ENCODE measurements around the gene WBP2.

DNA sequence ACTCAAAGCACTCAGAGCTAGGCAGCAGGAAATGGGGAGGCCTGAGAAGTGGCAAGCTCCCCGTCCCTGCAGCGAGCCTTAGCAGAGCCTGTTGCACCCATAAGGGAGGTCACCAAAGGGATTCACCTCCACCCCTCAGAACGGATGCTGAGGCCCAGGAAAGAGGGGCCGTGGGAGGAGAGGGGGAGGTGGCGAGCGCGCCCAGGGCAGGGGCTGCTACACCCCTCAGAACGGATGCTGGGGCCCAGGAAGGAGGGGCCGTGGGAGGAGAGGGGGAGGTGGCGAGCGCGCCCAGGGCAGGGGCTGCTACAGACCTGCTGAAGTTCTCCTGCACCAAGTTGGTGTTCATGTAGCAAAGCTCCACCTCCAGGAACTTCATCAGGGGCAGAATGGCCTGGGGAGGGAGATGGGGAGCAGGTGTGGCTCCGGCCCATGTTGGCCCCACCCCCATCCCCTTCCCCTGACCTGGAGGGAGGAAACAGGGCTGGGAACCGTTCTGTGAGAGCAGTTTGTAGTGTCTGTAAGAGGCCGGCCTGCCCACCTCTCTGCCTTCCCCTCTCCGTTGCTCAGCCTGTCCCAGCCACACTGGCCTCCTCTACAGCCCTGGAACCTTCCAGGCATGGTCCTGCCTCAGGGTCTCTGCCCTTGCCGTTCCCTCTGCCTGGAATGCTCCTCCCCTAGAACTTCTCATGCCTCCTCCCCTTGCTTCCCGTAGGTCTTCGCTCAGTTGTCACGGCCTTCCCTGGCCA lies 22.3 kb downstream of the WBP2 start:
- TF ChIP-seq, protein P1, sequence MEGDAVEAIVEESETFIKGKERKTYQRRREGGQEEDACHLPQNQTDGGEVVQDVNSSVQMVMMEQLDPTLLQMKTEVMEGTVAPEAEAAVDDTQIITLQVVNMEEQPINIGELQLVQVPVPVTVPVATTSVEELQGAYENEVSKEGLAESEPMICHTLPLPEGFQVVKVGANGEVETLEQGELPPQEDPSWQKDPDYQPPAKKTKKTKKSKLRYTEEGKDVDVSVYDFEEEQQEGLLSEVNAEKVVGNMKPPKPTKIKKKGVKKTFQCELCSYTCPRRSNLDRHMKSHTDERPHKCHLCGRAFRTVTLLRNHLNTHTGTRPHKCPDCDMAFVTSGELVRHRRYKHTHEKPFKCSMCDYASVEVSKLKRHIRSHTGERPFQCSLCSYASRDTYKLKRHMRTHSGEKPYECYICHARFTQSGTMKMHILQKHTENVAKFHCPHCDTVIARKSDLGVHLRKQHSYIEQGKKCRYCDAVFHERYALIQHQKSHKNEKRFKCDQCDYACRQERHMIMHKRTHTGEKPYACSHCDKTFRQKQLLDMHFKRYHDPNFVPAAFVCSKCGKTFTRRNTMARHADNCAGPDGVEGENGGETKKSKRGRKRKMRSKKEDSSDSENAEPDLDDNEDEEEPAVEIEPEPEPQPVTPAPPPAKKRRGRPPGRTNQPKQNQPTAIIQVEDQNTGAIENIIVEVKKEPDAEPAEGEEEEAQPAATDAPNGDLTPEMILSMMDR (IDR thresholded peaks at IDR 0.05) = no peak
- TF ChIP-seq POLR2A (IDR thresholded peaks at IDR 0.05) = no peak
